BE2C (cell line): ENCODE measurements around the gene NAV1.

Experiments used
- DNase-seq: peaks from one replicate; pipeline ENCODE4 v3.0.0-alpha.2; 2020
- H3K27me3 ChIP-seq: fragments of 250-450 bp; sonication (Bioruptor Pico); 2 replicates; pipeline ENCODE4 v1.5.1; 2020; ENCODE audit warnings: mild to moderate bottlenecking
- H3K36me3 ChIP-seq: fragments of 250-450 bp; sonication (Bioruptor Pico); 2 replicates; pipeline ENCODE4 v1.5.1; 2020; ENCODE audit warnings: mild to moderate bottlenecking
- H3K4me1 ChIP-seq: fragments of 250-450 bp; sonication (Bioruptor Pico); 2 replicates; pipeline ENCODE4 v1.5.1; 2020
- H3K4me3 ChIP-seq: 2 replicates; pipeline ENCODE4 v1.5.1; 2011; ENCODE audit warnings: low read depth, low read length
- H3K9me3 ChIP-seq: fragments of 250-450 bp; sonication (Bioruptor Pico); 2 replicates; pipeline ENCODE4 v1.5.1; 2020
- TF ChIP-seq, protein P1 (sequence below): IDR thresholded peaks from 2 replicates; pipeline ENCODE4 v1.5.1; 2012; ENCODE audit warnings: mild to moderate bottlenecking, low read depth, low read length

NAV1 gene

DNA sequence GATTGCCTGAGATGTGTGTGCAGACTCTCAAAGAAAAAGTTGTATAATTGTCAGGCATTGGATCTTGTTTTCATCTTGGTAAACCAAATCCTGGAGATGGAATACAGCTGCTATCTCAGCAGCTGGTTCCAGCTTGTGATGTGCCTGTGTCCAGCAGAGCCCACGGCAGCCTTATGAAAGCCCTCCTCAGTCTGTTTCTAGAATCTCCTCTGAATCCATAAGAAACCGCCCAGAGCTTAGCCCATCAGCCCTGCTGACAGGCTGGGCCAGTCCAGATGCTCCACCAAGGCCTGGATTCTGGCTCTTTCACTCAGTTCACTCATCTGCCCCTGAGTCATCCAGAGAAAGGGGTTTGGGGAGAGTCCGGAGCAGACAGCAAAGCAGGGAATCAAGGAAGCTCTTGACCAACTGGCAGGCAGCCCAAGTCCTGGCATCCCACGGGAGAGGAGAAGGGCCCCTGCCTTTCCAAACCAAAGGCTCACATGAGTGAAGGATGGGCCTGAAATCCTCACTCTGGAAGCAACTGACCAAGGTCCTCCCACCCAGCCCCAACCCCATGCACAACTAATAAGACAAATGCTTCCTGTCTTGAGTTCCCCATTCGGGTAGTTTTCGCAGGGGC lies 45.7 kb downstream of the NAV1 start:
- Histone ChIP-seq H3K4me3 (no peak overlapping the region), H3K4me1 (peaks cover 20% of the 10 kb centered on the region), H3K27me3 (no peaks in the 10 kb centered on the region), H3K36me3 (no peaks in the 10 kb centered on the region), H3K9me3 (no peaks in the 10 kb centered on the region)
- peak; percentile 33 for DNase-seq
- TF ChIP-seq, protein P1, sequence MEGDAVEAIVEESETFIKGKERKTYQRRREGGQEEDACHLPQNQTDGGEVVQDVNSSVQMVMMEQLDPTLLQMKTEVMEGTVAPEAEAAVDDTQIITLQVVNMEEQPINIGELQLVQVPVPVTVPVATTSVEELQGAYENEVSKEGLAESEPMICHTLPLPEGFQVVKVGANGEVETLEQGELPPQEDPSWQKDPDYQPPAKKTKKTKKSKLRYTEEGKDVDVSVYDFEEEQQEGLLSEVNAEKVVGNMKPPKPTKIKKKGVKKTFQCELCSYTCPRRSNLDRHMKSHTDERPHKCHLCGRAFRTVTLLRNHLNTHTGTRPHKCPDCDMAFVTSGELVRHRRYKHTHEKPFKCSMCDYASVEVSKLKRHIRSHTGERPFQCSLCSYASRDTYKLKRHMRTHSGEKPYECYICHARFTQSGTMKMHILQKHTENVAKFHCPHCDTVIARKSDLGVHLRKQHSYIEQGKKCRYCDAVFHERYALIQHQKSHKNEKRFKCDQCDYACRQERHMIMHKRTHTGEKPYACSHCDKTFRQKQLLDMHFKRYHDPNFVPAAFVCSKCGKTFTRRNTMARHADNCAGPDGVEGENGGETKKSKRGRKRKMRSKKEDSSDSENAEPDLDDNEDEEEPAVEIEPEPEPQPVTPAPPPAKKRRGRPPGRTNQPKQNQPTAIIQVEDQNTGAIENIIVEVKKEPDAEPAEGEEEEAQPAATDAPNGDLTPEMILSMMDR = no peak

DNA sequence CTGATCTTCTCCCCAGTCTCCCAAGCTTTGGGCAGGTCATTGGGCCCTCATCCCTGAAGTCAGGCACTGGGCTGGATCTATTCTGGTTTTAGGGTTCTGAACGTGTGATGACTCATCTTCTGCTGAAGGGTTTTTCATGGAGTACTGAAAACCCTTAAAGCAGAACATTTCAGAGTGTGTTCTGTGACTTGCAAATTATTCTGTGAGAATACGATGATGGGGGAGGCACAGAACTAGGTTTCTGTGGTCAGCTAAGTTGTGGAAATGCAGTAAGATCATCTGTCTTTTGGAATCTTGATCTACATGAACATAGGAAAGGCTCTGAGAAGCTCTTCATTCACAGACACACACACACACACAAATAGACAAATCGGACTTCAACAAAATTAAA lies 46.2 kb downstream of the NAV1 start:
- Histone ChIP-seq H3K9me3 (no peaks in the 10 kb centered on the region), H3K36me3 (no peaks in the 10 kb centered on the region), H3K4me3 (no peak overlapping the region), H3K27me3 (no peaks in the 10 kb centered on the region), H3K4me1 (peaks cover 20% of the 10 kb centered on the region)
- no peak for DNase-seq
- TF ChIP-seq, protein P1 = no peak

DNA sequence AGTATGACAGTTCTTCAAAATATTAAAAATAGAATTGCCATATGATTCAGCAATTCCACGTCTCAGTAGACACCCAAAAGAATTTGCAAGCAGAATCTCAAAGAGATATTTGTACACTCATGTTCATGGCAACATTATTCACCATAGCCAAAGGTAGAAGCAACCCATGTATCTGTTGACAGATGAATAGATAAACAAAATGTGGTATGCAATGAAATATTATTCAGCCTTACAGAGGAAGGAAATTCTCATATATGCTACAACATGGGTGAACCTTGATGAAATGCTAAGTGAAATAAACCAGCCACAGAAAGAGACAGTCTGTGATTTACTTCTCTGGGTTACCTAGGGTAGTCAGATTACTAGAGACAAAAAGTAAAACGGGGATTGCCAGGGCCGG lies 47.0 kb downstream of the NAV1 start:
- no peak overlapping the region for H3K4me3 ChIP-seq
- H3K4me1 ChIP-seq = peaks cover 20% of the 10 kb centered on the region
- no peaks in the 10 kb centered on the region for H3K36me3 ChIP-seq
- no peaks in the 10 kb centered on the region for H3K27me3 ChIP-seq
- H3K9me3 ChIP-seq = no peaks in the 10 kb centered on the region
- DNase-seq = no peak
- TF ChIP-seq, protein P1 = no peak

DNA sequence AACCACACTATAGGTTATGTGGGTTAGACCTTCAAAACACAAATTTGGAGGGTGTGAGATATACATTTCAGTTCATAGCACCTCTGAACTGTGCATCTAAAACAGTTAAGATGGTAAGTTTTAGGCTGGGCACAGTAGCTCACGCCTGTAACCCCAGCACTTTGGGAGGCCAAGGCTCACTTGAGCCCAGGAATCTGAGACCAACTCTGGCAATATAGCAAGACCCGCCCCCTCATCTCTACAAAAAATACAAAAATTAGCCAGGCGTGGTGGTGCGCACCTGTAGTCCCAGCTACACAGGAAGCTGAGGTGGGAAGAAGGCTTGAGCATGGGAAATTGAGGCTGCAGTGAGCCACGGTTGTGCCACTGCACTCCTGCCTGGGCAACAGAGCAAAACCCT lies 47.9 kb downstream of the NAV1 start:
- no peak for DNase-seq
- TF ChIP-seq, protein P1 = no peak
- Histone ChIP-seq H3K36me3 (no peaks in the 10 kb centered on the region), H3K27me3 (no peaks in the 10 kb centered on the region), H3K4me3 (no peak overlapping the region), H3K4me1 (peaks cover 20% of the 10 kb centered on the region), H3K9me3 (no peaks in the 10 kb centered on the region)

DNA sequence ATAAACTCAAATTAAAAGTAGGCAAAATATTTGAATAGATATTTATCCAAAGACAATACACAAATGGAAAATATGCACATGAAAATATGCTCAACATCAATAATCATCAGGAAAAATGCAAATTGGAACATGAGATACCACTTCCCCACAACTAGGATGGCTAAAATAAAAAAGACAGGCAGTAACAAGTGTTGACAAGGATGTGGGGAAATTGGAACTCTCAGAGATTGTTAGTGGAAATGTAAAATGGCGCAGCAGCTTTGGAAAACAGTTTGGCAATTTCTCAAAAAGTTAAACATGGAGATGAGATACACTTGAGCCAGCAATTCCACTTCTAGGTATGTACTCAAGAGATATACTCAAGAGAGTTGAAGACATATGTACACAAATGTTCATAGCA lies 48.8 kb downstream of the NAV1 start:
- Histone ChIP-seq H3K36me3 (no peaks in the 10 kb centered on the region), H3K27me3 (no peaks in the 10 kb centered on the region), H3K9me3 (no peaks in the 10 kb centered on the region), H3K4me3 (no peak overlapping the region), H3K4me1 (peaks cover 15% of the 10 kb centered on the region)
- DNase-seq = no peak
- TF ChIP-seq, protein P1 = no peak
